Activated CD4-positive, alpha-beta T cell treated with anti-CD3 and anti-CD28 coated beads, Interleukin-2, amount 50 U/mL, for 16 hours (primary cell): ENCODE data around the gene ZNF521.

ENCODE experiments used
- DNase-seq: peaks from one replicate; pipeline ENCODE4 v3.0.0-alpha.2; 2020

ZNF521 gene

DNA sequence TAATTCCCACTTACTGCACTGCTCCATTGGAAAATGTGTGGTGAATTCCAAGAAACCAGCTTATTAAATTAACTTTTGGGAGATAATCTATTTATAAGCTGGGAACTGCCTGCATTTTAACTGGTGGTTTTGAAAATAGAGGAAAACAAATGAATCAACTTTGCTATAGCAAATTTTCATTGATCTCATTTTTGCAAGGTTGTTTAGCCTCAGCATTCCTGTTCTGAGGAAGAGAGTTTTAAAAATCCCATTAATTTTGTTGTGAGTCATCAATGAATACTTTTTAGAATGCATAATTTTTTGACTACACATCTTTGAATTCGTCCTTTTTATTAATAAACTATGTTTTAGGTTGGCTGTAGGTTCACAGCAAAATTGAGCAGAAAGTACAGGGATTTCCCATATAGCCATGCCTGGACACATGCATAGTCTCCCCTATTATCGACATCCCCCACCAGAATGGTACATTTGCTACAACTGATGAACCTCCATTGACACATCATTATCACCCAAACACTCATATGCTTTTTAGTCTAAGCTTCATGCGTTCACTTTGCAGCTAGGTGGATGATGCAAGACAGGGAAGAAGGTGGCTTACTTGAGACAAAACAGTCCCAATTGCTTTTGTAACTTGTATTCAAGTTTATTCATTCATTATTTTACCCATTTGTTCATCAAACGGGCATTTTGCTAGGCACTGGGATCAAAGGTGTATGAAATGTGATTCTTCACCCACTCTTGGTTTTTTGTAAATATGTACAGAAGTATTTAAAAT, 106.9 kb downstream of the ZNF521 start:
- DNase-seq, result no peak

DNA sequence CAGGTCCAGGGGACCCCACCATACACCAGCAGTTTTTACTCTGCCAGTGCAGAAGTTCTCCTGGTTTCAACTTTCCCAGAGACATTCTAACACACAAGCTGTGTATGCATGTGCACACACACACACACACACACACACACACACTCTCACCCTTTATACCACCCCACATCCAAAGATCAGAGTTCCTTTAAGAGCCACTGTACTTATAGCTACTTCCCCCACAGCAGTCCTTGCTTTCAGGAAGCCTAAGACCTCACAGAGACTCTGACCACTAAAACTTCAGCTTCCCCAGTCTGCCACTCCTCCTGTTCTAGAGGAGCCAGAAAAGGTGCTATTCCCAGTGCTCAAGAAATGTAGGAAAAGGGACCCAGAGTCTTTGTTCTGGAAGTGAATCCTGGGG, 107.8 kb downstream of the ZNF521 start:
- DNase-seq, result no peak

DNA sequence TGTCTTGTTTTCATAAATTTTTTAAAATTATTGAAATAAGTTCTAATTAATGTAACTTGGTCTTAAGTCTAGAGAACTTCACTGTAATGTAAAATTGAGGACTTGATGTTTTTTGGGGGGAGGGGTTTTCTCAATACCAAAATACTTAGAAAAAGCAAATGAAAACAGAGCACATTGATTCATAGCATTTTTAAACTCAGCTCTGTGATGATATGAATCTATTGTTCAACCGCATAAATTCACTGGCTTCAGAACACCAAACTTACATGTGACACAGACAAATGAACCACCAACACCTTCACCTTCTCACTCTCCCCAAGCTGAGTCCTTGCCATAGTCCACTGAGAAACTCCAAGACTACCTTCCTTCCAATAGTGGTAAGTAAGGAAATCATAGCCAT, 108.2 kb downstream of the ZNF521 start:
- no peak for DNase-seq

DNA sequence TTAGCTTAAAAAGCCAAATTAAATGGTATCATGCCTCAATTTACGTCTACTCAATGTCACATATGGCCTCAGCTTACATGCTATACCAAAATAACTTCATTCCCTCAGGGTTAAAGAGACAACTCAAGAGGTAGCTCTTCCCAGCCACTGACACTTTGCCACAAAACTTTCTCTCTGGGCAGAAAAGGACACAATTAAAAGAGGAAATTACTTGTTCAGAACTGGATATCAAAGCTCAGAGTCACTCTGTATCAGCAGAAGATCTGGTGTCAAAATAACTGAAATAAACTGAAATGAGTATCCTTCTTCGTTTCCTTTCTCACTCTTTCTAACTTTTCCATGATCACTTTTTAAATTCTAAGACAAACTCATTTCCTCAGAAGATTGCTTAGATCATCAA, 108.7 kb downstream of the ZNF521 start:
- no peak for DNase-seq

DNA sequence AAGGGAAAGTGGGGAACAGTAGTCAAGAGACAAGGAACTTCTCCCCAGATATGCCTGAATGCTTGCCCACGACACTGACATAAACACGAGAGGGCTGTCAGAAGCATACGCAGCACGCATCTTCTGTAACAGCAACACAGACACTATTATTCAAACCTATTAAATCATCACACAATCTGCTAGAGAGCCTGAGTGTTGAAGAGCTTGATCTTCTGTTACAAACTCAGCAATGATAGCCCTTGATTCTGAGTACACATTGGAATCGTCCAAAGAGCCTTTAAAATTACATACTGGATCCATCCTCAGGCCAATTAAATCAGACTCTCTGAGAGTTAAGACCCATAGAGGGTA, 111.6 kb downstream of the ZNF521 start:
- no peak for DNase-seq

DNA sequence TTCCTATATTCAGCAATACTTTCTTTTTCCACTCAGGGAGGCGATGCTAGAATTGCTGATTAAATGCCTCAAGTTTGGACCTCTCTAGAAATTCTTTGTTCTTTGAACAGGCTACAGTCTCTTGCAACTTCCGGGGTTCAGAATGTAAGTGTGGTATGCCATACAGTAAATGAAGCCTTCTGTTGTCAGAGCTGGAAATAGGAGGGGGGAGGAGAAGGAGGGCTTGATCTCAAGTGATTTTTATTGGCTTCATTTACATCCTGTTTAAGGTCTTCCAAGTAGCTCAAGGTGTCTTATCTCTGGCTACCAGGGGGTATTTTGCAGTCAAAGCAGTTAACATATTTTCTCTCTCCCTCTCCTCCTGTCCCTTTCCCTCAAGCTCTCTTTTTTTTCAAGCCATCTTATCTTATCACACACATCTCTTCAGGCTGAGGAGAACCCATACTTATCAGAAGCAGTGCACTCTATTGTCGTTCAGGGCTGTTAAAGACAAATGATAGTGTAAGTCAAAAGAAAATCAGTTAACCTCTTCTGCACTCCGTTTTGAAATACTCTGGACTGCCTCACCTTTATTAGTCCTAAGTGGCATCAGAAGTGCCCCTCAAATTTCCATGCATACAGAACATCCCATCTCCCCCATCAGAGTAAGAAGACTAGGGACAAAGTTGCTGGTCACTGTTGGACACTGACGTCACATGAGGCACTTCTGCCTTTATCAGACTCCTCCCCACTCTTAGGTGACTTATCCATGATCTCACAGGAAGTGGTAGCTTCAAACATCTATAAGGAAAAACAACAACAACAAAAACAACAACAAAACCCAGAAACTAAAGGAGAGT, 112.2 kb downstream of the ZNF521 start:
- no peak for DNase-seq

DNA sequence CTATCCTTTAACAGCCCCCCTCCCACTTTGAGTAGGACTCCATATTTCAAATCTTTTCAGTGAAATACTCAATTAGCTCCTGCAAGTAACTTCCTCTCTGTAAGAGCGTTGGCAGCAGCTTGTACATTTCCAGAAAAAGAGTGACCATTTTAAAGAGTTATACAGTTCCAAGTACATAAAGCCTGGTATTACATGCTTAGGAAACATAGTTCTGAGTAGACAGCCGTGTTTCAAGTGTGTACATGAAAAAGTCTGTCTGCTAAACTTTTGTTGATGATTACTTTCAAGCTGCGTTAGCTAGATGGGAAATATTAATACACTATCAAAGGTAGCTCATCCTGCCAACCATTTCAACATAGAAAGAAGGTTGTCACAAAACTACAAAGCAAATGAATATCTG, 112.8 kb downstream of the ZNF521 start:
- DNase-seq, result no peak

DNA sequence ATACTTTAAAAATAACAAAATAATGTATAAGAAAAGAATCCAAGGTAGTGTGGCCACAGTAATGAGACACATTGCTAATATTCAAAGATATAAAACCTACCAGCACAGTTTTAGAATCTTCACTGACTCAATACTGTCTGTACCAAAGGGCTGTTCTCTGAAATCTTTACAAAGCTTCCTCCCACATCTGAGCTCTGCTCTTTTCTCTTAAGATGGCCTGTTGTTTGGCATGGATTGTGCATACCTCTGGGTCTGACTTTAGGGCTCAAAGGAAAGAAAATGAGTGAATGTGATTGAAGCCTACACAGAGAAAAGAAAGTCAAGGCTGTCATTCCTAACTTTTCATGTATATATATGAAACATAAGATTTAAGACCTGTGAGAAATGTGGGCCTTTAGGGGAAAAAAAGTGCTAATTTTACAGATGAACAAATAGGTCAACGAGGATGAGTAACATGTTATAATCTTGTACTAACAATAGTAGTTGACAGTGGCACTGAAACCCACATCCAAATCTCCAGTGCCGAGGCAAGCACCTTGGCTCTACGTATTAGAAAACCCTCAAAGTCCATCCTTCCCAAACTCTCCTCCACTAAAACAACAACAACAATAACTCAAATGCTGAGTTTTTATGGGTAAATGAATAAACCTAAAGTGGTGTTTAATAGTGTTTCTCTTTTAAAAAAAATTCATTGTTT, 114.2 kb downstream of the ZNF521 start:
- DNase-seq, result no peak

DNA sequence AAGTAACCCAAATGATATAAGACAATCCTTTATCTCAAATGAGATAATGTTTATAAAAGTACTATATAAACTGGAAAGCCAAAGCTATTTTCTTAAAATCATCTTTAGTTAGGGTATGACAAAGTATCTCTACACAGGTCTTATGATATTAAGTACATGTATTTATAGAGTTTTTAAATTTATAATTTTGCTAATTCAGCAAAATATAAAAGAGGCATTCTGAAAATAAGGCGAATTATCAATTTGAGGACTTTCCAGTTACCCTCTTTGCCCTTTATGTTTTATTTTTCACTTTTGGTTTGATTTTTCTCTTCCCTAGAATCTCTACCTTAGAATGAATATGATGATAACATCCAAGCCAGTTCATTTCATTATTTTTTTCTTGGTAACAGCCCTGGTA, 115.2 kb downstream of the ZNF521 start:
- no peak for DNase-seq

DNA sequence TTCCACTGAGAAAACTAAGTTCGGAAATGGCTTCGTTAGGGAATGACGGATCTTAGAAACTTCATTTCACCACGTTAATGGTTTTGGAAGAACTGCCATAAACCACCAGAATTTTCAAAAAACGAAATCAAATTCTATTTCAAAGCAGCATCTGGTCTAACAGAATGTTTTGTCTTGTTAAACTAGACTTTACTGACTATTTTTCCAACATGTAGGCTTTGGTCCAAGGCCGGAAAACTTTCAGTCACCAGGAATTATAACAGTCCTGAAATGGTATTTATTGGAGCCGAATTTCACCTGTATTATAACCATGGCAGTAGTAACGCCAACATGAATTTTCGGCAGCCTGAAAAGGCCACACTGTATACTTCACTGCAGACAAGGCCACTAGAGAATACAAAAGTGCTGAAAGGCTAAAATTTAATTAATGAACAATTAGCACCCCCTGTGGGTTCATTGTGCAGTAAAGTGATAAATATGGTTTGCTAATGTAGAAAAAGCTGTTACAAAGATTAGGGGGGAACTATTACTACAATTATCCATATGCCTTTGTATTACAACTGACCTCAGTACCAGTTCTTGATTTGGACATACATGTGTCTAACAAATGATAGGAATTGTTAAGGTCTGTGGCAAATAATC, 116.4 kb downstream of the ZNF521 start:
- no peak for DNase-seq

DNA sequence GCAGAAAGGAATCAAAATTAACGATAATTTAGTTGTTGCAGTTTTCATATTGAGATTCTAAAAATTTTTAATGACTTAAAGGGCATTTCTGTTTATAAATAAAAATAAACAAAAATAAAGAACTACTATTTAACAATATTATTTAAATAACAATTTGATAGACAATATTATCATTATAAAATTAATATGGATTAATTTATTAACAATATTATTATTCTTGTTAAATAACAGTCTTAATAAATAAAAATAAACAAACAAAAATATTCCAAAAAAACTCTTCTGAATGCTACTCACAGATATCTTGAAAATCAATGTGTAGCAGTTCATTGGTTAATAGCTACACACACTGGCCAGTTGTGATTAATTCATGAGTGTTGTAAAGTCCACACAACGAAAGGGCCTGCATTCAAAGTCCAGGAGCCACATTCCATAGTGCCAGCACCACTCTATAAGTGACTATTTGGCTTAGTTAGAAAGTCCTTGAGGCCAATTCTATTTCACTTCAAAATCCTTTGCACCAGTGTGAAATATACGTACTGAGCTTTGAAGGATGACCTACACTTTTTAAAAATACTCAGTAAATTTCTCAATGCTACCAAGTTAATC, 117.1 kb downstream of the ZNF521 start:
- no peak for DNase-seq

DNA sequence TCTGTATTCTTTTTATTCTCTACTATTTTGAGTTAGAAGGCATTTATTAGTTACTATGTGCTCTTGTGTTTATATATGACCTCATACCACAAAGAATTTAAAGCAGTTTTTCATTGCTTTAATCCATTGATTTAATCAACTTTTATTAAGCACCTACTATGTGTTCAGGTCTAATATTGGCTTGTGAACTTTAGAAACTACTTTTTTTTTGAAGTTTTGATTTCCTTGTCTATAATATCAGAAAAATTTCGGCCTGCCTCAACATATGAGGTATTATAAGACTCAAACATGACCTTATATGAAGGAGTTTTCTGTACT, 117.7 kb downstream of the ZNF521 start:
- DNase-seq, result no peak

DNA sequence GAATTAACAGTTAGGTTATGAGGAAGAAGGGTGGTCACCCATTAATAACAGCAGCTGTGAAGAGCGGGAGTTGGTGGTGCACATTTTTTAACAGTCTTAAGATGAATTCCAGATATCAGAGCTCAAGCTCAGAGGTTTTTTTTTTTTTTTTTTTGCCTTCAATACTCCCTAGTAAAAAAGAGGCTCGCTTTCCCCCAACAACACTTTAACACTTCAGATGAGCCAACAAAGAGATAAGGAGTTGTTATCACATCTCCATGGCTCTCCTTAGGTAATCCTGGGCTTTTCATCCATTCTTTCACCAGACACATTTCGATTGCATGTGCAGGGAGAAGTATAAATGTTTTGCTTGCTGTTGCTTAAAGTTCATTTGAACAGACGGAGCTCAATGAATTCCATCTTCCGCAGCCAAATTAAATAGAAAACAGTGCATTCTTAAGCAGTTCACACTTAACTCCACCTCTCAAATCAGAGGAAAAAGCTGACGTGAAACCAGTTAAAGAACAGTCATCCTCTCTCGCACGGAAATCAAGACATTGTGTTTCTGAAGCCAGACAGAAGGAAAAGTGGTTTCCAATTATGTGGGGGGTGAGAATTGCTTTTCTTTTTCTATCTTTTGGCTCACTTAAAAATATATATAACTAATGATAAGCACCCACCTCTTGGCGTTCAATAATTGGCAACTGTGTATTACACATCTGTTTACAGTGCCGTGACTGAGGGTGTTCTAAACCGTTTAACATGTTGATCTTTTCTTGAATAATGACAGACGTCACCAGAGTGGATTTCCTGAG, 118.2 kb downstream of the ZNF521 start:
- no peak for DNase-seq

DNA sequence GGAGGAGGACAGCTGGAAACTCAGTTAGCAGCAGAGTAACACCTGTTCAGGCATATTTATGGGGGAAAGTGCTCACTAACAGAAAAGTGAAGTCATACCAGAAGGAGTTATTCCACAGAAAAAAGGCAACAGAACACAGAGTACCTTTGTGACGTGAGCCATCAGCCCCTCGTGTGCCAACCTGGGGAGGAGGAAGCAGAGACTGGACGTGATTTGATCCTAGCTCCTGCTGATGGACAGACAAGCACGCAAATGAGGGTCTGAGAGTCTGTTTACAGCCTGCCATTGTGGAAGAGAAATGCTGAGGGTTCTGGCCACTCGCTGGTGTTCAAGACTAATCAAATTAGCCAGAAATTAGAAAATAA, 120.7 kb downstream of the ZNF521 start:
- no peak for DNase-seq

DNA sequence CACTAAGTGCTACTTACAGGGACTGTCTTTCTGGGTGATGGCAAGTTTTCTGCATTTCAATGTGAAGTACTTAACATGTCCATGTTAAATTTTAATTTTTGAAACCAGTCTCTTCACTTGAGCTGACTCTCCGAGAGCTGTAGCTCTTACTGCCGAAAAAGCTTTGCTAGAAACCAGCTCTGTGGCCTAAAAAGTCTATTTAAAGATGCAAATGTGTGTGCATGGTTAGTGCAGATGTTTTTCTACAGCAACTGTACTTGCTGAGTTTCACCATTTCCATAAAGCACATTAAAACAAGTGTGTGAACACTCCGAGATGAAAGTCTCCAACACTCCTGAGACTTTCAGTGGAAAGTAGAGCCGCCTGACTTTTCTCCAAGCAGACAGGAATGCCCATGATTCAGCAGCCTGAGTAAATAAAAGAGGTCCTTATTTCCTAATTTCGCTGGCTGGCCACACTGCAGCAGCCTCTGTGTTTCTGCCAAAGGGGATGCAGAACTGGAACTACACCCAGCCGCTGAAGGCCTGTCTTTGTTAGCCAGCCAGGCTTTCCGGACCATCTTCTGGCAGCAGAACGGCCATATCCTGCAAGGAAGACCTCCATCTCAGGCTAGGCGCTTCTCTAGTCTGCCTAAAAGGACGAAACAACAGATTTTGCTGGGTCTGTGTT, 121.2 kb downstream of the ZNF521 start:
- no peak for DNase-seq

DNA sequence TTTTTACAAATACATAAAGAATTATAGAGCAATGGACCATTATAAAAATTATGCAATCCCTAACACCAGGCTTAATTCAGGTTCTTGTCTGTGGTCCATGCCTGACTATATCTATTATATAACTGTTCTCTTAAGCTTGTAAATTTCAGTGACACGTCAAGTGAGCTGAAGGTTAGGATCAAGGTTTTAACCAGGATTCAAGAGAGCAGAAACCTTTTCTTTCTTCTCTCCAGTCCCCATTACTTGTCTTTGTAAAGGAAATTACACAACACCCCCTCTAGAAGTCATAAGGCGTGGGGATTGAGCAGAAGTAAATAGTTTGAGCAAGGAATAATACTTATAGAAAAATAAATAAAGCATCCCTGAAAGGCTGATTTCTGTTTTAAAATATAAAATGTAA, 122.0 kb downstream of the ZNF521 start:
- no peak for DNase-seq

DNA sequence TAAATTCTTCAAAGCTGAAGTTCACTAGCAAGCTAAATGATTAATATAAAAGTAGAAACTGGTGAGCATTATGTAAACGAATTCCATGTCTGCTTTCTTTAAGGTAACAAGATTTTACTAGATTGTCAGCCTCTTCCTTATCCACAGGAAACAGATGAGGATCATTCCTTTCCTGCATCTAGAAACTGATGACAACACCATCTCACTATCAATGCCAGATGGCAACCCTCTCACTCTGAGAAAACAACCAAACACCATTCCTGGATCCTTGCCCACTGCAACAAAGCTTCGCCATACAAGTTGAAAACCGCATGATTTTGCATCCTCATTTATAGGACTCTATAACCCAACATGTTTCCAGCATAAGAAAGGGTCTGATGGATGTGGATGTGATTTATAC, 122.9 kb downstream of the ZNF521 start:
- DNase-seq, result no peak

DNA sequence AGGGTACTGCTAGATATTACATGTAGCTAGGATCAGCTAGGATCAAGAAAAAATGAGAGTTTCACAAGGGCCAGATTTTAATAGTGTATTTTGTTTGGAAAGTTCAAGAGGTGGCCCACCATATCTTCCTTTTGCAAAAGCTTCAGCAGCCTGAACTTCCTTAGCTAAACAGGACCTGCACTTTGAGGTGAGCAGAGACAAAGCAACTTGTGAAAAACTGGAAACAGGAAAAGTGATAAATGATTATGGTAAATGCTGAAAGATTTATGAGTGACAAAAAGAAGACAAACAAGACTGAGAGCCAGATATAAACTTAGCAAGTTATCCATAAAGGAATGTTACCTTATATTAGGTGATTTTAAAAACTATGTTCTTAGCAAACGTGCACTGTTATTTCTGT, 123.6 kb downstream of the ZNF521 start:
- no peak for DNase-seq

DNA sequence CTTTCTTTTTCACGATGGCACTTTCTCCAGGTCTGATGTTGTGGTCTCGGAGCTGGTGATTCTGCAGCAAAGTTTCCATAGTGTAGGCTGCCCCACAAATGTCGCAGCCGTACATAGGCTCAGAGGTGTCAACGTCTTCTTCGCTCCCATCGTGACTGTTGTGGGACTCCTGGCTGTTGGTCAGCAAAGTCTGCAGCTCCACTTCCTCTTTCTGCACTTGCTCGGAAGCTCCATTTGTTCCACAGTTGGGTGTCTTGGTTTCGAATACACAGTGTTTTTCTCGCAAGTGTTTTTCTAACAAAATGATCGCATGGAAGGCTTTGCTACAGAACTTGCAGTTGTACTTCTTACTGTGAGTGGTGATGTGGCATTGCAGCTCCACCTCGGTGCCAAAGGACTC, 126.8 kb downstream of the ZNF521 start:
- DNase-seq, result no peak

DNA sequence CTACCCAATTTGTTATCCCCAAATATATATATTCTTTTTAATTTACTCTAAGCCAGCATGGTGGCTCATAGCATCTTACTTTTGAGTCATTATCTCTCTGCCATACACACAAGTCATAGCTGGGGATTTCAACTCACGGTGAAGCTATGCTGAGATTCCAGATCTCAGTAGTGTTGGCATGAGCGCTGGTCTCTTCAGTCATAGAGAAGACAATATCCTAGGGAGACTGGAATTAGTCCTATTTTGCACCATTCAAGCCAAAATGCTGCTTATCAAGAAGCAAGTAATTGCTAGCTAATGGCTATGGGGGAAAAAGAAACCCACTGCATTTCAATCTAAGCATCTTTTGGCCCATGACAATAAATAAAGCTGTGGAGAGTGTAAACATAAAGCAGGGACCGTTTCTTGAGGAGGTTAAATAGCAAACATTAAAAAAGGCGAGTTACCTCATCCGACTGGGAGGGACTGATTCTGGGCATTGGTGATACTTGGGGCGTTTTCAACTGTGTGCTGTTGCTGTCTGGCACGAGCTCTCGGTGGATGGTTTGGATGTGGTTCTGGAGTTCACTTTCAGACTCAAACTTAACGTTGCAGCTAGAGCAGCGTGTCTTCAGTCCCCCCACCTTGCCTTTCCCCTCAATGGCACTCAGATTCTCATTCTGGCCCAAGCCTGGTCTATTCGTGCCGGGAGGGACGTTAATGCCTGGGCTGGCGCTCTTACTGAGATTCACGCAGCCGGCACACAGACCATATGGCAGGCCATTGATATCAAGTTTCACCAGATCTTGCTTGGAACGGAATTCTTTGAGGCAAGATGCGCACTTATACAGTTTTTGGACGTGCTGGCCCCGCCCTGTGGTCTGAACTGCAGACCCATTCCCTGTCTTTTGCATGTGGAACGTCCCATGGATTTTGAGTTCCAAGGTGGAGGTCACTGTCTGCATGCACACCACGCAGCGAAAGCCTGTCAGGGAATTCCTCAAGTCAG, 127.8 kb downstream of the ZNF521 start:
- DNase-seq, result no peak

DNA sequence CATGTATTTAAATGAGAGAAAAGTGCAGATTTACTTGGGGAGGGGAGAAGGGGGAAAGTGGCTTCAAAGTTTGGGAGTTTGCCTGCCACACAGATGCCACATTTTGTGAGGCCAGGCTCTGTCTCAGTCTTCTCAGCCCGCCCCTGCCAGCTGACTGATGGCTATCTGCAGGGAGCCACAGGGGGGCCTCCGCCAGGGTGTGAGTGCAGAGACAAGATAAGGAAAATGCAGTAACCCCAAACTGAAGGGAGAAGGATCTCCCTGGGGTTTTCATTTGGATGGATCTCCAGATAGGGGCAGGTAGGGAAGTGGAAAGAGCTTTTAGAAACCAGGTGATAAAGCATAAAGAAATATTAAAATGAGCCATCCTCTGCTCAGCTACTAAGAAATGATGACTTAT, 128.8 kb downstream of the ZNF521 start:
- DNase-seq, result no peak
